NB4 (cell line): ENCODE results near the gene MAGEC1.

Experiments used
- POLR2A ChIP-seq: IDR thresholded peaks from 2 replicates; pipeline ENCODE4 v1.6.1; 2011; ENCODE audit warnings: mild to moderate bottlenecking; ENCODE audit not compliant: insufficient read length; ENCODE audit errors: extremely low read depth
- TF ChIP-seq, protein P1 (sequence below): IDR thresholded peaks from one replicate; pipeline ENCODE4 v1.5.1; 2012; ENCODE audit warnings: low read depth, low read length
- TF ChIP-seq, protein P2 (sequence below): IDR thresholded peaks from 2 replicates; pipeline ENCODE4 v1.6.1; 2011; ENCODE audit warnings: low read depth, low read length

- TF ChIP-seq, protein P1, sequence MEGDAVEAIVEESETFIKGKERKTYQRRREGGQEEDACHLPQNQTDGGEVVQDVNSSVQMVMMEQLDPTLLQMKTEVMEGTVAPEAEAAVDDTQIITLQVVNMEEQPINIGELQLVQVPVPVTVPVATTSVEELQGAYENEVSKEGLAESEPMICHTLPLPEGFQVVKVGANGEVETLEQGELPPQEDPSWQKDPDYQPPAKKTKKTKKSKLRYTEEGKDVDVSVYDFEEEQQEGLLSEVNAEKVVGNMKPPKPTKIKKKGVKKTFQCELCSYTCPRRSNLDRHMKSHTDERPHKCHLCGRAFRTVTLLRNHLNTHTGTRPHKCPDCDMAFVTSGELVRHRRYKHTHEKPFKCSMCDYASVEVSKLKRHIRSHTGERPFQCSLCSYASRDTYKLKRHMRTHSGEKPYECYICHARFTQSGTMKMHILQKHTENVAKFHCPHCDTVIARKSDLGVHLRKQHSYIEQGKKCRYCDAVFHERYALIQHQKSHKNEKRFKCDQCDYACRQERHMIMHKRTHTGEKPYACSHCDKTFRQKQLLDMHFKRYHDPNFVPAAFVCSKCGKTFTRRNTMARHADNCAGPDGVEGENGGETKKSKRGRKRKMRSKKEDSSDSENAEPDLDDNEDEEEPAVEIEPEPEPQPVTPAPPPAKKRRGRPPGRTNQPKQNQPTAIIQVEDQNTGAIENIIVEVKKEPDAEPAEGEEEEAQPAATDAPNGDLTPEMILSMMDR = no peak
- no peak for TF ChIP-seq POLR2A
- TF ChIP-seq, protein P2, sequence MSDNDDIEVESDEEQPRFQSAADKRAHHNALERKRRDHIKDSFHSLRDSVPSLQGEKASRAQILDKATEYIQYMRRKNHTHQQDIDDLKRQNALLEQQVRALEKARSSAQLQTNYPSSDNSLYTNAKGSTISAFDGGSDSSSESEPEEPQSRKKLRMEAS = no peak
These were observed 32.4 kb downstream of the MAGEC1 start for GRCh38 chrX:141936080-141936479.
